Activated CD8-positive, alpha-beta memory T cell treated with anti-CD3 and anti-CD28 coated beads, Interleukin-2, amount 50 U/mL, for 24 hours (primary cell): ENCODE data around the gene VAT1L.

Experiments used
- DNase-seq: peaks from one replicate; pipeline ENCODE4 v3.0.0-alpha.2; 2020; ENCODE audit errors: extremely low read depth

VAT1L gene

GRCh38 chr16:77834635-77835540, 46.5 kb downstream of the VAT1L start:
- no peak for DNase-seq

GRCh38 chr16:77836801-77837200, 48.4 kb downstream of the VAT1L start:
- no peak for DNase-seq

- no peak for DNase-seq
These were observed 50.4 kb downstream of the VAT1L start for GRCh38 chr16:77838597-77839255.

GRCh38 chr16:77840093-77840492, 51.7 kb downstream of the VAT1L start:
- no peak for DNase-seq

GRCh38 chr16:77840673-77841501, 52.5 kb downstream of the VAT1L start:
- no peak for DNase-seq

GRCh38 chr16:77841502-77841763, 53.1 kb downstream of the VAT1L start:
- DNase-seq, result no peak

GRCh38 chr16:77842468-77842867, 54.1 kb downstream of the VAT1L start:
- no peak for DNase-seq

GRCh38 chr16:77843405-77843804, 55.0 kb downstream of the VAT1L start:
- DNase-seq, result no peak

- DNase-seq, result no peak
These were observed 56.4 kb downstream of the VAT1L start for GRCh38 chr16:77844801-77845200.

GRCh38 chr16:77849646-77850258, 61.4 kb downstream of the VAT1L start:
- DNase-seq, result no peak

- no peak for DNase-seq
These were observed 62.4 kb downstream of the VAT1L start for GRCh38 chr16:77850636-77851333.

GRCh38 chr16:77853161-77853560, 64.8 kb downstream of the VAT1L start:
- DNase-seq, result no peak

GRCh38 chr16:77856438-77857160, 68.2 kb downstream of the VAT1L start:
- no peak for DNase-seq

GRCh38 chr16:77858060-77858459, 69.7 kb downstream of the VAT1L start:
- DNase-seq, result no peak

GRCh38 chr16:77859493-77860232, 71.3 kb downstream of the VAT1L start:
- no peak for DNase-seq

- DNase-seq, result no peak
These were observed 72.6 kb downstream of the VAT1L start for GRCh38 chr16:77860953-77861352.

GRCh38 chr16:77863250-77863649, 74.9 kb downstream of the VAT1L start:
- no peak for DNase-seq

GRCh38 chr16:77866752-77867151, 78.4 kb downstream of the VAT1L start:
- DNase-seq, result no peak

GRCh38 chr16:77868052-77868451, 79.7 kb downstream of the VAT1L start:
- no peak for DNase-seq

- no peak for DNase-seq
These were observed 80.1 kb downstream of the VAT1L start for GRCh38 chr16:77868478-77868877.
